NCI-H748 (cell line): ENCODE data around the gene SPACA5.
"Not testable (repeated sequence)": the region's sequence is repeated elsewhere in the genome, so short reads cannot be mapped to it uniquely, and the experiment has no call there.

Source experiments
- DNase-seq: peaks from one replicate; lab custom pipeline; 2025; ENCODE audit not compliant: unreplicated experiment; lab: John Stamatoyannopoulos, UW

The SPACA5 gene

GRCh38 chrX:48006688-48007087, at the start of gene SPACA5:
Gene SPACA5 (plus strand): TSS chrX:48006988. CDS start chrX:48007803, 815 bp downstream.
- DNase-seq = not testable (repeated sequence)

- not testable (repeated sequence) for DNase-seq
Observed at GRCh38 chrX:47958206-47958605, 48.6 kb upstream of the SPACA5 start.

- DNase-seq = peak; percentile 3
Observed at GRCh38 chrX:47958761-47959342, 47.9 kb upstream of the SPACA5 start.

DNA sequence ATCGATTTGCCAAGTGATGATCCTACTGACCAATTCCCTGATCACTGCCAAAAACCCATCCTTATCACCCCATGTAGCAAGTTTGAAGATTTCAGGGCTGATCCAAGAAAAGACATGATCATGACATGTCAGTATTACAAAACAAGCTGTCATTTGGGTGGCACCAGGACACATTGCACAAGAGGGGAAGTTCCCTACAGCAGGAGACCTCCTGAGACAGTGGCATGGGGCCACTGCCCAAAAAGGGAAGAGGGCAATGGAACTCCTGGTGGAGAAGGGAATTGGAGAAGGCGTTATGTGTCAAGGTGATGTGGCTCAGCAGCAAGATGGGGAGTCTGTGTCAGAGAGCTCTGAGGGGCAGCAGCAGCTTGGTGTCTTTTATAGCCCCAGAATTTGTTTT, 46.4 kb upstream of the SPACA5 start:
- DNase-seq = no peak

- peak; percentile 7 for DNase-seq
Observed at GRCh38 chrX:47961830-47962229, 45.0 kb upstream of the SPACA5 start.

DNA sequence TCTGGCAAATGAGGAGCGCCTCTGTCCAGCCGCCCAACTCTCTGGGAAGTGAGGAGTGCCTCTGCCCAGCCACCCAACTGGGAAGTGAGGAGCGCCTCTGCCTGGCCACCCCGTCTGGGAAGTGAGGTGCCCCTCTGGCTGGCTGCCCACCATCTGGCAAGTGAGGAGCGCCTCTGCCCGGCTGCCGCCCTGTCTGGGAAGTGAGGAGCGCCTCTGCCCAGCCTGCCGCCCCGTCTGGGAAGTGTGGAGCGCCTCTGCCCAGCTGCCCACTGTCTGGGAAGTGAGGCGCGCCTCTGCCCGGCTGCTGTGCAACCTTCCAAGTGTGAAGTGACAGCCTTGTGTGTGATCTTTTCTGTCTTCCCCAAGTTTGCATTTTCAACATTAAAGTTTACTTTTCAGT, 41.3 kb upstream of the SPACA5 start:
- DNase-seq = not testable (repeated sequence)

DNA sequence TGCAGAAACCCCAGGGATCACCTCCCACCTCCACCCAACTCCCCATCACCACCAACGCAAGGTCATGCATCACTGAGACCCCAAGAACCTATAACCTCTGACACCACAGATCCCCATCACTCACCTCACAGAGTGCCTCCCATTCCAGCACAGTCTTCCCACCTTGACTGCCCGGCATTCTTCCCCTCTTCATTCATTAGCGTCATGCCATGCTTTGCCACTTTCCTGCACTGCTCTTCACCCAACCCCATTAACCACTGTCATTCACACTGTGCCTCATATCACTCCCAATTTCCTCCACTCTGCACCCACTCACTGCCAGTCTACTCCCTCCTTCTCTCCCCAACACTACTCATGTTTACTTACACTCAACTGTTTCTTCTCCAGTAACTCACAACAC, 33.6 kb upstream of the SPACA5 start:
- no peak for DNase-seq

- no peak for DNase-seq
Observed at GRCh38 chrX:47976254-47977151, 30.3 kb upstream of the SPACA5 start.

DNA sequence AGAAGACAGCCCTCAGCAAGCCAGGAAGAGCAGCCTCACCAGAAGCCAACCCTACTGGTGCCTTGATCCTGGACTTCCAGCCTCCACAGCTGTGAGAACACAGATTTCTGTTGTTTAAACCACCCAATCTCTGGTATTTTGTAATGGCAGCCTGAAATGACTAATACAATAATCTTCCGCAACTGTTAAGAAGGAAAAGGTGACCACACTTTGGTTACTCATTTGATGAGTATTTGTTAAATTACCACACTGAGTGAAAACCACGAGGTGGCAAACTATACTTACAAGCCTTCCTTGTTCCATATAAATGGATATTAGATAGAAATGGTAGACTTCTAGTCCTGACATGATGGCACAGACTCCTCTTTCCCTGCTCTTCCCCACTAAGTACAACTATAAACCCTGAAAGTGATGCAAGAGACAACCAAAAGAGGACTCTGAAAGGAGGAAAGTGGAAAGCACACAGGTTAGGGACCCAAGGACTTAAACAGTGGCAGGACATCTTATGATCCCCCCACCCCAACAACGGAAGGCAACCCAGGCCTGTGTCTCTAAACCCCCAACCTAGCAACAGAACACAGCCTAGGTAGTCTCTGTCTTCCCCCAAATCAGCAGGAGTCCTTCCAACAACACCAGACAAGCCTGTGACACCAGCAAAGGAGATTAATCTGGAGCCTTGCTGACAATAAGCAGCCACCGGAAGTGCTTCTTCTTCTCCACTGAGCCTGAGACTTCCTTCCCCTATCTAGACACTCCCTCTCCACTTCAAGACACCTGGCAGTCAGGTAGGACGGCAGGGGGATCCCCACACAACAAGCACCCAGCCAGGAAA, 15.3 kb upstream of the SPACA5 start:
- DNase-seq = no peak

GRCh38 chrX:47992095-47992380, 14.8 kb upstream of the SPACA5 start:
- no peak for DNase-seq

DNA sequence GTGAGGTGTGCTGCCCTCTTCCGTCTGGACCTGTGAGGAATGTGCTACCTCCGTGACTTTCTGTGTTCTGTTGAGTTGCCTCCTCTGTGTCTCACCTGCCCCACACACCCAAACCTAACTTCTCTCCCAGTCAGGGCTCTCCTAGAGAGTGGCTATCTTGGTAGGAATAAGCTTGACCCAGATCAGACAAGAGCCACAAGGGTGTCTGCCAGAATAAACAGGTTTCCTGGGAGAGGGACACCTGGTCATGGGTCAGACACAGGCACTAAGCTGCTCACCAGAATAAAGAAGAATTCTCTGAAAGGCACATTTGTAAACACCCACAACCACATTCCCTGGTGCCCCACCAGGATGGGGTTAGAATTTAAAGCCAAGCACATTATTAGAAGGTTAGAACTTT, 14.1 kb upstream of the SPACA5 start:
- DNase-seq = no peak

DNA sequence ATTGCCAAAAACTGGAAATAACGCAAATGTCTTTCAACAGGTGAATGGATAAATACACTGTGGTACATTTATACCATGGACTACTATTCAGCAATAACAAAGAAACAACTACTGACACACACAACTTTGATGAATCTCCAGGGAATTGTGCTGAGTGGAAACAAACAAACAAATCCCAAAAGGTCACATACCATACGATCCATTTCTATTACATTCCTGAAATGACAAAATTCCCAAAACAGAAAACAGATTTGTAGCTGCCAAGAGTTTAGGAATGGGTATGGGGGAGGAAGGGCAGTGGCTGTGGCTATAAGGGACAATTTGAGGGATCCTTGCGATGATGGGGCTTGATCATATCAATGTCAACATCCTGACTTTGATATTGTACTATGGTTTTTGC, 5.5 kb upstream of the SPACA5 start:
- no peak for DNase-seq

- DNase-seq = no peak
Observed at GRCh38 chrX:48002319-48002718, 4.5 kb upstream of the SPACA5 start.

DNA sequence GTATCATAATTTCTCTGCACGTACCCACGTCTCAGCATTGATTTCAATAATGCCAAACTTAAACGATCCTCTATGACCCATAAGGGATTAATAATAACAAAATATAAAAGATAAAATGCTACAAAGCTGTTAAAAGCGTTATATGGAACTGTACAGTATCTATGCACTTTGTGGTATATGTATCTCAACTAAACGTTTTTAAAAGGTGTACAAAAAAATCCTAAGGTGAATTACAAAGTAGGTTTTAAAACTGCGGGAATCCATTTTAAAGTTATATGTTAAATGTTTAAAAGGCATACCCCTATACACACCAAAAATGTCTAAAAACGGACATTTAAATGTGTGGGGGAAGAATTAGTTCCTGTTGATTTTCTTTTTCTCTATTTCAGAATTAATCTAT, 3.9 kb upstream of the SPACA5 start:
- no peak for DNase-seq

- peak; percentile 28 for DNase-seq
Observed at GRCh38 chrX:48003367-48003757, 3.4 kb upstream of the SPACA5 start.

GRCh38 chrX:48003758-48004457, 2.9 kb upstream of the SPACA5 start, which contains the start of gene ZNF182:
Gene ZNF182 (minus strand): TSS chrX:48003989. CDS start chrX:48002609, 1,380 bp downstream.
- DNase-seq = peak; percentile 94

DNA sequence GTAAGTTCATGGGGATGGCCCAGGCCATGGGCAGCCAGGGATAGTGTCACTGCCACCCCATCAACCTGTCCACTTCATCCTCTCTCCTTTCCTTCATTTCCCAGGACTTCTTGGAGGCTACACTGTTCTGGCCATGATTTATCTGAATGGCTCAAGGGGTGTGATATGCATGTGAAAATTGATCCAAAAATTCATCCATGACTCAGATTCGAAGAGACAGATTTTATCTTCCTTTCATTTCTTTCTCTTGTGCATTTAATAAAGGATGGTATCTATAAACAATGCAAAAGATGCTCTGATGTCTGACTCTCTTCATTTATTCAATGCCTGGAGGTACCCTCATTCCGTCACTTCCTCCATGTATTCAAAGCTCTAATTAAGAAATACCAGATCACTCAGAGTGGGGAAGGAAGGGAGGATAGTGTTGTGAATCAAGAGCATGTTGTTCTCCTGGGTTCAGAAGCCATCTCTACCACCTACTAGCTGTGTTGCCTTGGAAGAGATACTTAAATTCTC, 2.7 kb downstream of the SPACA5 start:
- not testable (repeated sequence) for DNase-seq

GRCh38 chrX:48016583-48017310, 10.0 kb downstream of the SPACA5 start:
- DNase-seq = not testable (repeated sequence)

DNA sequence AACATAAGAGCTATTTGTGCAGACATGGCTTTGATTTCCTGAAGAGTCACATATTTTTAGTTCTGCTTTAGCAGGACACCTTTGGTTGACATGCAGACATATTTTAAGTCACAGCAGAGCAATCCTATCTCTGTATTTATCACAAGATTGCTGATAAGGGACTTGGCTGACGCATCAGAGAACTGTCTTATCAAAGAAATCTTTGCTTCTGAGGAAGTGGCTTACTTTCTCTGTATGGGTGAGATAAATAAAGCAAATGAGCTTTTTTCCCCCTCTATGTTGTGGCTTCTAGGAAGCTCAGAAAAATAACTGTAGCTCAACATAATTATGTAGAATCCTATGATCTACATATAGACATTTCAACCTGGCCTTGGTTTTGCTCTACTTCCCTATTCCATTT, 13.1 kb downstream of the SPACA5 start:
- not testable (repeated sequence) for DNase-seq

- not testable (repeated sequence) for DNase-seq
Observed at GRCh38 chrX:48020472-48020871, 13.7 kb downstream of the SPACA5 start.
